Neural progenitor cell (in vitro differentiated cells): Measurements from ENCODE around the gene NDFIP1. TPM values are rescaled to one million over a fixed set of nuclear protein-coding genes. Genes with fewer than 3 reads are reported as not detected.

ENCODE experiments used
- DNase-seq: peaks from one replicate; pipeline ENCODE4 v3.0.0-alpha.2; 2016; ENCODE audit warnings: low spot score
- H2AFZ ChIP-seq: fragments of 200-600 bp; sonication (generic); replicated peaks from 2 replicates; pipeline ENCODE4 v1.6.1; 2016; ENCODE audit warnings: antibody characterized with exemption
- H3F3A ChIP-seq: fragments of 200-600 bp; sonication (generic); 2 replicates; pipeline ENCODE4 v1.6.1; 2016; ENCODE audit warnings: antibody characterized with exemption, low read depth
- H3K27ac ChIP-seq: fragments of 200-600 bp; sonication (generic); 2 replicates; pipeline ENCODE4 v1.5.1; 2016; ENCODE audit warnings: mild to moderate bottlenecking
- H3K27me3 ChIP-seq: fragments of 200-600 bp; sonication (generic); 2 replicates; pipeline ENCODE4 v1.6.1; 2016; ENCODE audit warnings: mild to moderate bottlenecking, moderate library complexity
- H3K36me3 ChIP-seq: fragments of 200-600 bp; sonication (generic); 2 replicates; pipeline ENCODE4 v1.5.1; 2016
- H3K4me1 ChIP-seq: fragments of 200-600 bp; sonication (generic); 2 replicates; pipeline ENCODE4 v1.6.1; 2016; ENCODE audit warnings: mixed run types
- H3K4me2 ChIP-seq: fragments of 200-600 bp; sonication (generic); 2 replicates; pipeline ENCODE4 v1.6.1; 2016
- H3K4me3 ChIP-seq: fragments of 200-600 bp; sonication (generic); 2 replicates; pipeline ENCODE4 v1.5.1; 2016
- H3K79me2 ChIP-seq: fragments of 200-600 bp; sonication (generic); 2 replicates; pipeline ENCODE4 v1.6.1; 2016; ENCODE audit warnings: low read depth
- H3K9ac ChIP-seq: fragments of 200-600 bp; sonication (generic); 2 replicates; pipeline ENCODE4 v1.6.1; 2016
- H3K9me3 ChIP-seq: fragments of 200-600 bp; sonication (generic); 2 replicates; pipeline ENCODE4 v1.5.1; 2016; ENCODE audit warnings: low read depth
- H4K20me1 ChIP-seq: fragments of 200-600 bp; sonication (generic); 2 replicates; pipeline ENCODE4 v1.6.1; 2016; ENCODE audit warnings: low read depth
- H3K27ac Mint-ChIP-seq: 3 replicates; pipeline ENCODE4 v1.8.0; 2021; ENCODE audit warnings: mixed read lengths
- H3K27me3 Mint-ChIP-seq: 2 replicates; pipeline ENCODE4 v1.8.0; 2022; ENCODE audit warnings: low read depth, mild to moderate bottlenecking, inconsistent platforms, moderate library complexity, mixed read lengths; ENCODE audit not compliant: insufficient read depth
- H3K36me3 Mint-ChIP-seq: 3 replicates; pipeline ENCODE4 v1.8.0; 2021; ENCODE audit warnings: mixed read lengths
- H3K4me1 Mint-ChIP-seq: 3 replicates; pipeline ENCODE4 v1.8.0; 2021; ENCODE audit warnings: mixed read lengths
- H3K4me3 Mint-ChIP-seq: 3 replicates; pipeline ENCODE4 v1.8.0; 2021; ENCODE audit warnings: mild to moderate bottlenecking, moderate library complexity, mixed read lengths
- H3K9me3 Mint-ChIP-seq: 3 replicates; pipeline ENCODE4 v1.8.0; 2020; ENCODE audit warnings: mixed read lengths
- EZH2 ChIP-seq: fragments of 200-600 bp; sonication (generic); IDR thresholded peaks from 2 replicates; pipeline ENCODE4 v1.6.1; 2017; ENCODE audit warnings: antibody characterized with exemption, mild to moderate bottlenecking, moderate library complexity
- EZH2phosphoT487 ChIP-seq: fragments of 200-600 bp; sonication (generic); IDR thresholded peaks from 2 replicates; pipeline ENCODE4 v1.6.1; 2017; ENCODE audit warnings: antibody characterized with exemption
- total RNA-seq: library from RNA; depleted of rRNA; stranded (reverse); fragments of >200 nt; gene quantifications from 2 replicates; pipeline ENCODE4 v1.2.3, GENCODE V29; 2015; ENCODE audit warnings: low replicate concordance
- TF ChIP-seq, protein P1 (sequence below): fragments of 200-600 bp; sonication (generic); IDR thresholded peaks from 2 replicates; pipeline ENCODE4 v1.5.1; 2017; ENCODE audit warnings: antibody characterized with exemption, mild to moderate bottlenecking

The NDFIP1 gene
- total RNA-seq, 1 donor from 2014 or later, result 39.4 TPM

DNA sequence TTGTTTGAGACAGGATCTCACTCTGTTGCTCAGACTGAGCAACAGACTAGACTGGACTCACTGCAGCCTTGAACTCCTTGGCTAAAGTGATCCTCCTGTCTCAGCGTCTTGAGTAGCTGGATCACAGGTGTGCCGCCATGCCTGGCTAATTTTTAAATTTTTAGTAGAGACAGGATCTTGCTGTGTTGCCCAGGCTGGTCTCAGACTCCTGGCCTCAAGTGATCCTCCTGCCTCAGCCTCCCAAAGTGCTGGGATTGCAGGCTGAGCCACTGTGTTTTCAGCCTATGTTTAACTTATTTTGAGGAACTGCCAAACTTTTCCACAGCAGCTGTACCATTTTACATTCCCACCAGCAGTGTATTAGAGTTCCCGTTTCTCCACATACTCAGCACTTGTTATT lies 16.8 kb downstream of the NDFIP1 start:
- Mint-ChIP-seq H3K27me3 (no peaks in the 10 kb centered on the region), H3K4me3 (no peak overlapping the region), H3K36me3 (peaks cover 38% of the 10 kb centered on the region), H3K9me3 (peaks cover 23% of the 10 kb centered on the region), H3K27ac (no peak overlapping the region), H3K4me1 (no peaks in the 10 kb centered on the region)
- Histone ChIP-seq H3K36me3 (no peaks in the 10 kb centered on the region), H2AFZ (no peak overlapping the region), H3K79me2 (peaks cover 95% of the 10 kb centered on the region), H3K27me3 (no peaks in the 10 kb centered on the region), H4K20me1 (peaks cover 11% of the 10 kb centered on the region), H3K4me3 (no peak overlapping the region), H3K27ac (no peak overlapping the region), H3K4me2 (no peak overlapping the region), H3K4me1 (no peaks in the 10 kb centered on the region), H3F3A (no peaks in the 10 kb centered on the region), H3K9me3 (no peaks in the 10 kb centered on the region), H3K9ac (no peak overlapping the region)
- no peak for DNase-seq
- TF ChIP-seq EZH2 (no peak), EZH2phosphoT487 (no peak)
- TF ChIP-seq, protein P1, sequence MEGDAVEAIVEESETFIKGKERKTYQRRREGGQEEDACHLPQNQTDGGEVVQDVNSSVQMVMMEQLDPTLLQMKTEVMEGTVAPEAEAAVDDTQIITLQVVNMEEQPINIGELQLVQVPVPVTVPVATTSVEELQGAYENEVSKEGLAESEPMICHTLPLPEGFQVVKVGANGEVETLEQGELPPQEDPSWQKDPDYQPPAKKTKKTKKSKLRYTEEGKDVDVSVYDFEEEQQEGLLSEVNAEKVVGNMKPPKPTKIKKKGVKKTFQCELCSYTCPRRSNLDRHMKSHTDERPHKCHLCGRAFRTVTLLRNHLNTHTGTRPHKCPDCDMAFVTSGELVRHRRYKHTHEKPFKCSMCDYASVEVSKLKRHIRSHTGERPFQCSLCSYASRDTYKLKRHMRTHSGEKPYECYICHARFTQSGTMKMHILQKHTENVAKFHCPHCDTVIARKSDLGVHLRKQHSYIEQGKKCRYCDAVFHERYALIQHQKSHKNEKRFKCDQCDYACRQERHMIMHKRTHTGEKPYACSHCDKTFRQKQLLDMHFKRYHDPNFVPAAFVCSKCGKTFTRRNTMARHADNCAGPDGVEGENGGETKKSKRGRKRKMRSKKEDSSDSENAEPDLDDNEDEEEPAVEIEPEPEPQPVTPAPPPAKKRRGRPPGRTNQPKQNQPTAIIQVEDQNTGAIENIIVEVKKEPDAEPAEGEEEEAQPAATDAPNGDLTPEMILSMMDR, result no peak

- Histone ChIP-seq H3K4me1 (no peaks in the 10 kb centered on the region), H3K9me3 (no peaks in the 10 kb centered on the region), H3K36me3 (no peaks in the 10 kb centered on the region), H3K4me3 (no peak overlapping the region), H3F3A (no peaks in the 10 kb centered on the region), H3K4me2 (no peak overlapping the region), H3K79me2 (peaks cover 97% of the 10 kb centered on the region), H3K27ac (no peak overlapping the region), H3K27me3 (no peaks in the 10 kb centered on the region), H2AFZ (no peak overlapping the region), H4K20me1 (peaks cover 10% of the 10 kb centered on the region), H3K9ac (no peak overlapping the region)
- peaks cover 23% of the 10 kb centered on the region for H3K9me3 Mint-ChIP-seq
- H3K36me3 Mint-ChIP-seq, result peaks cover 38% of the 10 kb centered on the region
- no peak overlapping the region for H3K4me3 Mint-ChIP-seq
- H3K27me3 Mint-ChIP-seq, result no peaks in the 10 kb centered on the region
- H3K4me1 Mint-ChIP-seq, result no peaks in the 10 kb centered on the region
- DNase-seq, result no peak
- no peak overlapping the region for H3K27ac Mint-ChIP-seq
- TF ChIP-seq EZH2, result no peak
- TF ChIP-seq, protein P1, result no peak
- no peak for TF ChIP-seq EZH2phosphoT487
Measured at GRCh38 chr5:142125963-142126362, 17.4 kb downstream of the NDFIP1 start.

DNA sequence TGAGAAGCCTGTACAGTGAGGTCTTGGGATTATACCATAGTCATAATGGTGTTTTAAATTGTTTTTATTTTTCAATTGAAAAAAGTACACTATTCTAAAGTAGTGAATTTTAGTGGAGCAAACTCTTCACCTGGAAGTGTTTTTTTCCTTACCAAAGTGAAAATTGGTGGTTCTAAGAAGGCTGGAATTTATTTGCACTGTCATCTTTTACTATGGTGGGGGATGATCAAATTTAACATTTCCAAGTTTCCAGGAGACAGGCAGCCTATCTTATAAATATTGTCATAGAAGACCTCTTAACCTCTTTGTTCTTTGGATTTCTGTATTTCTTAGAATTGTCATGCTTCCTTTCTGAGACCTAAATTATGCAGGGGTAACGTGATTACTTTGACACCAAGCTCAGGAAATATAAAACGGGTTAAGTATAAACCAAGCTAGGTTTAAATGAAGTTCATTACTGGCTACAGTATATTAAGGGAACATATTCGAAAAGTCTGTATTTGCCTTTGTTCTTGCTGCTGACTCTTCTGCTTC lies 20.2 kb downstream of the NDFIP1 start:
- no peak for DNase-seq
- Histone ChIP-seq H3K36me3 (no peaks in the 10 kb centered on the region), H3K4me3 (no peak overlapping the region), H3K79me2 (peaks cover 73% of the 10 kb centered on the region), H3K9ac (no peak overlapping the region), H4K20me1 (peaks cover 10% of the 10 kb centered on the region), H3K4me1 (no peaks in the 10 kb centered on the region), H3K27me3 (no peaks in the 10 kb centered on the region), H3K4me2 (no peak overlapping the region), H3K9me3 (no peaks in the 10 kb centered on the region), H3F3A (no peaks in the 10 kb centered on the region), H3K27ac (no peak overlapping the region), H2AFZ (no peak overlapping the region)
- no peaks in the 10 kb centered on the region for H3K27me3 Mint-ChIP-seq
- TF ChIP-seq EZH2phosphoT487 (no peak), EZH2 (no peak)
- TF ChIP-seq, protein P1, result no peak
- H3K27ac Mint-ChIP-seq, result no peak overlapping the region
- no peaks in the 10 kb centered on the region for H3K4me1 Mint-ChIP-seq
- H3K4me3 Mint-ChIP-seq, result no peak overlapping the region
- H3K9me3 Mint-ChIP-seq, result peaks cover 23% of the 10 kb centered on the region
- peaks cover 23% of the 10 kb centered on the region for H3K36me3 Mint-ChIP-seq
